ENCODE measurements around the gene SLC52A3. TPM values are rescaled to one million over a fixed set of nuclear protein-coding genes. Genes with fewer than 3 reads are reported as not detected.

The SLC52A3 gene
- polyA plus RNA-seq, 2 of the 4 experiments (the other 2 are of a cell fraction): 0.56 to 0.63 TPM

GRCh38 chr20:732727-733126 is 35.6 kb downstream of the SLC52A3 start:
- no peak for FAIRE-seq
- Histone ChIP-seq H3K4me2 (no peak overlapping the region), H3K4me1 (0 out of 3 replicates have a peak, but pooled peaks cover 3% of the 10 kb centered on the region), H3K4me3 (no peak overlapping the region), H3K27ac (no peak overlapping the region), H3K9me3 (no peaks in the 10 kb centered on the region)
- CTCF ChIA-PET: interaction anchor here (0.6 to 18.0 kb wide), 14 partner anchors 8 to 463 kb away, joined by 3 to 432 read pairs (median 4); partner anchors contain the start of gene SLC52A3
- 74% methylated on average over 3 of the region's 3 CpGs for WGBS (ENCODE audit: missing lambda C conversion rate)
- TF ChIP-seq HEYL (CRISPR knock-in tag; IDR thresholded peaks at IDR 0.05): no peak
- no peak for TF ChIP-seq JUN (IDR thresholded peaks at IDR 0.05)
- no peak for TF ChIP-seq FOSB (CRISPR knock-in tag; IDR thresholded peaks at IDR 0.05)
- TF ChIP-seq GATA3 (IDR thresholded peaks at IDR 0.05; ENCODE audit: borderline replicate concordance): no peak
- no peak for TF ChIP-seq CBX2 (IDR thresholded peaks at IDR 0.05; ENCODE audit: borderline replicate concordance, low read depth)
- TF ChIP-seq PBX3 (IDR thresholded peaks at IDR 0.05): no peak
- no peak for TF ChIP-seq FOXS1 (CRISPR knock-in tag; IDR thresholded peaks at IDR 0.05)
- no peak for TF ChIP-seq CTCF (IDR thresholded peaks at IDR 0.05)
- ATAC-seq: no peak
- no peak for DNase-seq (ENCODE audit: low read depth in 1 of 2, low spot score in 1 of 2)
- POLR2A ChIA-PET: no interaction called here

GRCh38 chr20:731891-732560 is 36.3 kb downstream of the SLC52A3 start:
- ATAC-seq (no peak), FAIRE-seq (no peak), DNase-seq (ENCODE audit: low read depth in 1 of 2, low spot score in 1 of 2) (no peak)
- TF ChIP-seq HES2 (IDR thresholded peaks at IDR 0.05) (no peak), JUNB (IDR thresholded peaks at IDR 0.05) (no peak), TFCP2L1 (CRISPR knock-in tag; IDR thresholded peaks at IDR 0.05) (no peak), NPAS2 (CRISPR knock-in tag; IDR thresholded peaks at IDR 0.05; ENCODE audit: borderline replicate concordance) (no peak), KDM5A (IDR thresholded peaks at IDR 0.05) (no peak)
- Histone ChIP-seq H3K4me2 (no peak overlapping the region), H3K27ac (no peak overlapping the region), H3K4me1 (0 out of 3 replicates have a peak, but pooled peaks cover 3% of the 10 kb centered on the region), H3K4me3 (no peak overlapping the region), H3K9me3 (no peaks in the 10 kb centered on the region)
- POLR2A ChIA-PET: no interaction called here
- WGBS (ENCODE audit: missing lambda C conversion rate): 64% methylated on average over 8 of the region's 8 CpGs
- CTCF ChIA-PET: interaction anchor here (0.6 to 18.0 kb wide), 8 partner anchors 9 to 464 kb away, joined by 3 to 432 read pairs (median 6); partner anchors contain the start of gene SLC52A3

- Histone ChIP-seq H3K4me1 (0 out of 3 replicates have a peak, but pooled peaks cover 3% of the 10 kb centered on the region), H3K4me3 (no peak overlapping the region), H3K27ac (no peak overlapping the region), H3K4me2 (no peak overlapping the region), H3K9me3 (no peaks in the 10 kb centered on the region)
- CTCF ChIA-PET: interaction anchor here (0.6 to 18.0 kb wide), 10 partner anchors 10 to 299 kb away, joined by 3 to 432 read pairs (median 14); no protein-coding TSS in a partner anchor
- no peak for DNase-seq (ENCODE audit: low read depth in 1 of 2, low spot score in 1 of 2)
- no peak for TF ChIP-seq NFE2L2 (conservative IDR thresholded peaks at IDR 0.05; ENCODE audit: low read length)
- no peak for TF ChIP-seq USF2 (IDR thresholded peaks at IDR 0.05)
- no peak for TF ChIP-seq FOSL2 (IDR thresholded peaks at IDR 0.05)
- no peak for TF ChIP-seq FOSL2 (CRISPR knock-in tag; IDR thresholded peaks at IDR 0.05)
- FAIRE-seq: no peak
- 91% methylated on average over 3 of the region's 3 CpGs for WGBS (ENCODE audit: missing lambda C conversion rate)
- ATAC-seq: no peak
- POLR2A ChIA-PET: no interaction called here
Observed at GRCh38 chr20:730005-730404, 38.3 kb downstream of the SLC52A3 start.
